ENCODE data around the gene DNAH2. TPM values are rescaled to one million over a fixed set of nuclear protein-coding genes. Genes with fewer than 3 reads are reported as not detected.

The DNAH2 gene
- total RNA-seq, 1 experiment from 2014 or later, result 0.13 TPM

GRCh38 chr17:7840875-7841274 is 123.3 kb downstream of the DNAH2 start:
- intact Hi-C loops (cut with micrococcal nuclease; ENCODE audit: unreplicated experiment), result no loop called here
- CTCF ChIA-PET, result interaction anchor here (0.6 kb wide), 2 partner anchors 91 to 97 kb away, joined by 3 read pairs; partner anchors contain the start of gene CNTROB

GRCh38 chr17:7841396-7841914 is 123.9 kb downstream of the DNAH2 start:
- TF ChIP-seq POLR2AphosphoS5 (IDR thresholded peaks at IDR 0.05; ENCODE audit: low read depth, low read length) (no peak), SIN3A (IDR thresholded peaks at IDR 0.05; ENCODE audit: borderline replicate concordance, insufficient read depth, low read depth, low read length) (0 out of 2 replicates have a peak, but pooled peaks have one; percentile 36), TCF7L2 (IDR thresholded peaks at IDR 0.05; ENCODE audit: low read depth, low read length) (no peak), REST (IDR thresholded peaks at IDR 0.05; ENCODE audit: insufficient read depth in 1 of 2, low read depth in 2 of 2, low read length in 1 of 2) (no peak), CTCF (IDR thresholded peaks at IDR 0.05) (no peak; the same call in 1 of the 2 replicates)
- peaks cover 39% of the 10 kb centered on the region for H3K4me1 ChIP-seq (ENCODE audit: control insufficient read depth, insufficient read depth, low read length)
- ChIA-PET POLR2A (no interaction called here), CTCF (no interaction called here)
- BruUV-seq (replicated peaks), result no TSS peak
- H3K27ac ChIP-seq (ENCODE audit: low read length), result peak overlapping the region; percentile 85
- peak; percentile 8 for ATAC-seq
- no peaks in the 10 kb centered on the region for H3K27me3 ChIP-seq (ENCODE audit: control insufficient read depth, insufficient read depth, low read length)
- intact Hi-C loops (cut with micrococcal nuclease; ENCODE audit: unreplicated experiment) (no loop called here), in situ Hi-C loops (cut with HindIII; ENCODE audit: low pct_unique_long_range_greater_than_20kb, low sequenced_read_pairs) (no loop called here)
- DNase-seq (ENCODE audit: low read depth, low spot score), result no peak
- no peaks in the 10 kb centered on the region for H3K9me3 ChIP-seq (ENCODE audit: control insufficient read depth, insufficient read depth, low read depth, low read length)
- peak overlapping the region; percentile 72 to 84 for H3K4me3 ChIP-seq (ENCODE audit: low read depth in 2 of 2, low read length in 2 of 2)
- H3K36me3 ChIP-seq (ENCODE audit: control insufficient read depth, insufficient read depth, low read length), result no peaks in the 10 kb centered on the region; the same call in 1 of the 2 replicates

More at GRCh38 chr17:7840875-7841274, 123.3 kb downstream of the DNAH2 start:
- in situ Hi-C loops (cut with HindIII; ENCODE audit: low pct_unique_long_range_greater_than_20kb, low sequenced_read_pairs), result no loop called here
- POLR2A ChIA-PET, result no interaction called here
- ATAC-seq, result no peak
- Histone ChIP-seq H3K4me1 (ENCODE audit: control insufficient read depth, insufficient read depth, low read length) (peaks cover 39% of the 10 kb centered on the region), H3K27me3 (ENCODE audit: control insufficient read depth, insufficient read depth, low read length) (no peaks in the 10 kb centered on the region), H3K9me3 (ENCODE audit: control insufficient read depth, insufficient read depth, low read depth, low read length) (no peaks in the 10 kb centered on the region), H3K4me3 (ENCODE audit: low read depth in 2 of 2, low read length in 2 of 2) (peak overlapping the region; percentile 72 to 84), H3K27ac (ENCODE audit: low read length) (peak overlapping the region; percentile 73), H3K36me3 (ENCODE audit: control insufficient read depth, insufficient read depth, low read length) (no peaks in the 10 kb centered on the region; the same call in 1 of the 2 replicates)
- no peak for DNase-seq (ENCODE audit: low read depth, low spot score)
- BruUV-seq (replicated peaks), result no TSS peak
- TF ChIP-seq SIN3A (IDR thresholded peaks at IDR 0.05; ENCODE audit: borderline replicate concordance, insufficient read depth, low read depth, low read length) (no peak), REST (IDR thresholded peaks at IDR 0.05; ENCODE audit: insufficient read depth in 1 of 2, low read depth in 2 of 2, low read length in 1 of 2) (no peak), CTCF (IDR thresholded peaks at IDR 0.05) (no peak), TCF7L2 (IDR thresholded peaks at IDR 0.05; ENCODE audit: low read depth, low read length) (no peak), POLR2AphosphoS5 (IDR thresholded peaks at IDR 0.05; ENCODE audit: low read depth, low read length) (no peak)
